Measurements from ENCODE around the gene PHKG2. TPM values are rescaled to one million over a fixed set of nuclear protein-coding genes. Genes with fewer than 3 reads are reported as not detected.

The PHKG2 gene
- total RNA-seq, 4 donors from 2014 or later, result 38.9 to 94.1 (median 57.7) TPM

DNA sequence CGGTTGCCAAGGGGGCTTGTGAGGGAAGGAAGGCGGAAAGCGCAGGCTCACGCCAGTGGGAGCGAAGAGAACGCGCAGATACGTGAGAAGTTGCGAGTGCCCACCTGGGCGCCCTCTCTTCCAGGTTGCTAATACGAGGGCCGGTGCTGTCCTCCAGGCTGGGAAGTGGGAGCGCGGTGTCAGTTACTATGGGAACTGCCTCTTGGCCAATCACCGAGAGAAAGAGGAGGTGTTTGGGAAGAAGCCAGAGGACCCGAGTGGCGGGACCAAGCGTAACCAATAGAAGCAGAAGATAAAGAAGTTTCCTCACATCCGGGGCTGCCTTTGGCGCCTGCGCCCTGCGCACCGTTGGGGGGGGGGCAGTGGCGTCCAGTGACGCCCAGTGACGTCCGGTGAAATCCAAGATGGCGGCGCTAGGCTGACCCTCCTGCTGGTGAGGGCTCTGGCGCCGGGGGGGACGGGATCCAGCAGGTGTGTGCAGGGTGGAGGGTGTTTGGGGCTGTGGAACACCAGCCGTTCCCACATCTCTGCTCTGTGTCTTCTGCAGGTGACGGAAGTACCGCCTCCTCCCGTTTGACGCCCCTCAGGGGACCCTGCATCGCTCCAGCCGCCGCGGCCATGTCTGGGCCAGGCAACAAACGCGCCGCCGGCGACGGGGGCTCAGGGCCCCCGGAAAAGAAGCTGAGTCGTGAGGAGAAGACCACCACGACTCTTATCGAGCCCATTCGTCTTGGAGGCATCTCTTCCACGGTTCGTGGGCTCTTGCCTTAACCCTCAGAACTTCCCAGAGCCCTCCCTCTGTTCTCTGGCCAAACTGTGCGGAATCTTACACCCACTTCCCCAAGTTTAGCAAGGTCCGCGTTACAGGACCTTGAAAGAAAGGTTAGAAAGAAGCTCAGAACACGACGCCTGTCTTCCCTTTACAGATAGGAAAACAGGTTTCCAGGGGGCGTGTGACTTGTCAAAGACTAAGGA lies 14.0 kb downstream of the PHKG2 start, which contains the start of the genes CFAP119 and RNF40:
Gene CFAP119 (minus strand): TSS at position 135 of the 975 bp plus-strand sequence. CDS start 314 bp downstream, outside the sequence.
Gene RNF40 (plus strand): TSS at position 395 of the 975 bp plus-strand sequence. CDS start 224 bp downstream, at position 619.
- Histone ChIP-seq H3K4me1 (peaks cover 0 to 27% (median 18%) of the 10 kb centered on the region in 4 donors), H3K36me3 (peaks cover 0 to 40% (median 0%) of the 10 kb centered on the region in 3 donors), H3K27ac (peak within 1 kb of the TSS; percentile 81 to 84 (median 83)), H3K4me3 (peak within 1 kb of the TSS; percentile 77 to 90 (median 86)), H3K9me3 (no peaks in the 10 kb centered on the region), H3K27me3 (no peaks in the 10 kb centered on the region)
- peak; percentile 55 to 75 for TF ChIP-seq POLR2A (IDR thresholded peaks at IDR 0.05)
- TF ChIP-seq, protein P1, sequence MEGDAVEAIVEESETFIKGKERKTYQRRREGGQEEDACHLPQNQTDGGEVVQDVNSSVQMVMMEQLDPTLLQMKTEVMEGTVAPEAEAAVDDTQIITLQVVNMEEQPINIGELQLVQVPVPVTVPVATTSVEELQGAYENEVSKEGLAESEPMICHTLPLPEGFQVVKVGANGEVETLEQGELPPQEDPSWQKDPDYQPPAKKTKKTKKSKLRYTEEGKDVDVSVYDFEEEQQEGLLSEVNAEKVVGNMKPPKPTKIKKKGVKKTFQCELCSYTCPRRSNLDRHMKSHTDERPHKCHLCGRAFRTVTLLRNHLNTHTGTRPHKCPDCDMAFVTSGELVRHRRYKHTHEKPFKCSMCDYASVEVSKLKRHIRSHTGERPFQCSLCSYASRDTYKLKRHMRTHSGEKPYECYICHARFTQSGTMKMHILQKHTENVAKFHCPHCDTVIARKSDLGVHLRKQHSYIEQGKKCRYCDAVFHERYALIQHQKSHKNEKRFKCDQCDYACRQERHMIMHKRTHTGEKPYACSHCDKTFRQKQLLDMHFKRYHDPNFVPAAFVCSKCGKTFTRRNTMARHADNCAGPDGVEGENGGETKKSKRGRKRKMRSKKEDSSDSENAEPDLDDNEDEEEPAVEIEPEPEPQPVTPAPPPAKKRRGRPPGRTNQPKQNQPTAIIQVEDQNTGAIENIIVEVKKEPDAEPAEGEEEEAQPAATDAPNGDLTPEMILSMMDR (IDR thresholded peaks at IDR 0.05), result peak in 2 of 6 experiments; percentile 4 to 28
- DNase-seq, result peak; percentile 95 to 98 (median 95)

DNA sequence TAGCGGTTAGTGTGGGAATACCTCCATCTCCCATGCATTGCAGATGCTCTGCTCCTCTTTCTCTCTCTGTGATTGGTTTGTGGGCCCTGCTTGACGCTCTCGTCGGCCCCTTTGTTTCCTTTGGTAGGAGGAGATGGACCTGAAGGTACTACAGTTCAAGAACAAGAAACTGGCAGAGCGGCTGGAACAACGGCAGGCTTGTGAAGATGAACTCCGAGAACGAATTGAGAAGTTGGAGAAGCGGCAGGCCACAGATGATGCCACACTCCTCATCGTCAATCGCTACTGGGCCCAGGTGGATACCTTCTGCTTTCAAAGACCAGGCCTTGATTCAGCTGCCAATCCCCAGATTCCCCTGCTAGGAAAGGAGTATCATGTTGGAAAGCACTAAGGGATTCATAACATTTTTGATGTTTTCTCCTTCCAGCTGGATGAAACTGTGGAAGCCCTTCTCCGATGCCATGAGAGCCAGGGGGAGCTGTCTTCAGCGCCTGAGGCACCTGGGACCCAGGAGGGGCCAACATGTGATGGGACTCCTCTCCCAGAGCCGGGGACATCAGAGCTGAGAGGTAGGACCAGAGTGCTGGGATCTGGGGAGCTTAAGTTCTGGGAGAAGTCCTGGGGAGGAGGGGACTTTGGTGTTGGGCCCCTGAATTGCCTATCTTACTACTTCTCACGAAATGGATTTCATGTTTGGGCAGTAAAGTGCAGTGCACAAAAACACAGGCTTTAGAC lies 14.9 kb downstream of the PHKG2 start:
- Histone ChIP-seq H3K27ac (peak overlapping the region in 2 of 4 donors; percentile 81 to 83), H3K36me3 (peaks cover 0 to 46% (median 0%) of the 10 kb centered on the region in 3 donors)

DNA sequence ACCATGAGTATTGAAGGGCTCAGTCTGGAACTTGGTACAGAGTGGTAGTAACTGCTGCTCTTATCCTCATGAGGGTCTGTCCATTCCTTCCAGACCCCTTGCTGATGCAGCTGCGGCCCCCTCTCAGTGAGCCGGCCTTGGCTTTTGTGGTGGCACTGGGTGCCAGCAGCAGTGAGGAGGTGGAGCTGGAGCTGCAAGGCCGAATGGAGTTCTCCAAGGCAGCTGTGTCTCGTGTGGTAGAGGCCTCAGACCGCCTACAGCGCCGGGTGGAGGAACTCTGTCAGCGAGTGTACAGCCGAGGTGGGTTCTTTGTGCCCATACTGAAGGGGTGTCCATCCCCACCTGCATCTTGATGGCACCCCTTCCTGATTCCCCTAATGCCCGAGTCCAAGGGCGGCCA lies 15.9 kb downstream of the PHKG2 start:
- H3K36me3 ChIP-seq, result peaks cover 0 to 56% (median 6%) of the 10 kb centered on the region in 3 donors
- no peak overlapping the region for H3K4me3 ChIP-seq
- TF ChIP-seq, protein P1 (IDR thresholded peaks at IDR 0.05), result no peak
- TF ChIP-seq POLR2A (IDR thresholded peaks at IDR 0.05), result no peak
- DNase-seq, result no peak
- H3K9me3 ChIP-seq, result no peaks in the 10 kb centered on the region
- no peaks in the 10 kb centered on the region for H3K27me3 ChIP-seq
- peaks cover 0 to 27% (median 18%) of the 10 kb centered on the region in 4 donors for H3K4me1 ChIP-seq
- no peak overlapping the region for H3K27ac ChIP-seq

More for the DNA sequence above, 14.9 kb downstream of the PHKG2 start:
- Histone ChIP-seq H3K27me3 (no peaks in the 10 kb centered on the region), H3K4me1 (peaks cover 0 to 27% (median 18%) of the 10 kb centered on the region in 4 donors), H3K9me3 (no peaks in the 10 kb centered on the region), H3K4me3 (peak overlapping the region; percentile 77 to 90 (median 86))
- TF ChIP-seq, protein P1 (IDR thresholded peaks at IDR 0.05), result no peak
- no peak for TF ChIP-seq POLR2A (IDR thresholded peaks at IDR 0.05)
- no peak for DNase-seq

DNA sequence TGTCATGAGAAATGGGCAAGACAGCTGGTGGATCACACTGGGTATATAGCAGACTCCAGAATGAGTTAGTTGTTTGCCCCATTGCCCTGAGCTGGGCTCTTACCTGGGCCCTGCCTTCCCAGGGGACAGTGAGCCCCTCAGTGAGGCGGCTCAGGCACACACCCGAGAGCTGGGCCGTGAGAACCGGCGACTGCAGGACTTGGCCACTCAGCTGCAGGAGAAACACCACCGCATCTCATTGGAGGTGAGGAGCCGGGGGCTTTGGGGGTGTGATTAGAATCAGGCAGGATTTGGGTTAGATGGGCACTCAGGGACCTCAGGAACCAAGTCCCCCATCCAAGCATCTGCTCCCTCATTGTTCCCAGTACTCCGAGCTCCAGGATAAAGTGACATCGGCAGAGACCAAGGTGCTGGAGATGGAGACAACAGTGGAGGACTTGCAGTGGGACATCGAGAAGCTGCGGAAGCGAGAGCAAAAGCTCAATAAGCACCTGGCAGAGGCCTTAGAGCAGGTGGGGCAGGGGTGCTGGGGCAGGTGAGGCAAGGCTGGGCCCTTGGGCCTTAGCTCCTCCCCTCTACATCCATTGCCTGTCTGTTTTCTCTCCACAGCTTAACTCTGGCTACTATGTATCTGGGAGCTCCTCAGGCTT lies 16.7 kb downstream of the PHKG2 start:
- no peak overlapping the region for H3K4me3 ChIP-seq
- DNase-seq, result no peak
- peaks cover 0 to 64% (median 6%) of the 10 kb centered on the region in 3 donors for H3K36me3 ChIP-seq
- no peak overlapping the region for H3K27ac ChIP-seq
- TF ChIP-seq, protein P1 (IDR thresholded peaks at IDR 0.05), result no peak
- TF ChIP-seq POLR2A (IDR thresholded peaks at IDR 0.05), result no peak
- H3K4me1 ChIP-seq, result peaks cover 0 to 27% (median 18%) of the 10 kb centered on the region in 4 donors
- H3K9me3 ChIP-seq, result no peaks in the 10 kb centered on the region
- H3K27me3 ChIP-seq, result no peaks in the 10 kb centered on the region

All from Peyer's patch (tissue), 4 donors.